Adrenal gland (tissue), 5 donors: ENCODE data around the gene KRT39.

Experiments
- CTCF ChIP-seq, 6 experiments: fragments of 450-650 bp in 4 of 6; fragments of 200-600 bp in 2 of 6; sonication (generic) in 1 of 6; IDR thresholded peaks; 1 replicate in 5 of 6; 2 replicates in 1 of 6; pipeline versions ENCODE4 v1.5.1 to v1.8.0; 2016 to 2021; ENCODE audit warnings: antibody characterized with exemption in 6 of 6, mild to moderate bottlenecking in 2 of 6, moderate library complexity in 1 of 6
- POLR2A ChIP-seq, 2 donors: fragments of 450-650 bp; IDR thresholded peaks; one replicate each; pipeline ENCODE4 v1.6.1; 2017; ENCODE audit warnings: antibody characterized with exemption in 2 of 2, mild to moderate bottlenecking in 2 of 2, moderate library complexity in 1 of 2
- donor health status: DM: no; HTN: no; CAD: no.

GRCh38 chr17:40951011-40951622 lies 15.6 kb downstream of the KRT39 start:
- TF ChIP-seq CTCF (IDR thresholded peaks at IDR 0.05) (no peak), POLR2A (IDR thresholded peaks at IDR 0.05) (no peak)
